NCI-H345 (cell line): ENCODE data around the gene IGF2R.
A peak's percentile ranks its signal among the peaks of the same experiment; 100 is the strongest.
"Not testable (repeated sequence)": the region's sequence is repeated elsewhere in the genome, so short reads cannot be mapped to it uniquely, and the experiment has no call there.

Experiments used
- DNase-seq: peaks from one replicate; lab custom pipeline; 2025; lab: John Stamatoyannopoulos, UW

Gene IGF2R

DNA sequence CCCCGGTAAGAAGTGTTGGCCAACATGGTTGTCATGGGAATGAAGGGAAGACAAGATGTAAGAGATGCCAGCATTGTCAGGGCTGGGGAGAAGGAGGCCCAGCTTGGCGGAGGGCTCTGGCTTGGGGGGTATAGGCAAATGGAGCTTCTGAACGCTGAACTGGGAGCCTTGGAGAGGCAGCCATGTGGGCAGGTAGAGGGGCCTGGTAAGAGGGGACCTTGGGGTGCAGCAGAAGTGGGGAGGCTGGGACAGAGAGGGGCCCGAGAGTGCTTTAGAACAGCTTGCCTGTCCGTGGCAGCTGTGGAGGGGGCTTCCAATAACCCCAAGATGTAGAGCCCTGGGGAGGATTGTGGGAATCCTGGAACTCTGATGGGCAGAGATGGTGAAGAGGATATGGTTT, 155.7 kb downstream of the IGF2R start:
- no peak for DNase-seq

GRCh38 chr6:160125105-160125504, 156.2 kb downstream of the IGF2R start:
- not testable (repeated sequence) for DNase-seq

GRCh38 chr6:160127270-160128124, 158.6 kb downstream of the IGF2R start:
- no peak for DNase-seq

DNA sequence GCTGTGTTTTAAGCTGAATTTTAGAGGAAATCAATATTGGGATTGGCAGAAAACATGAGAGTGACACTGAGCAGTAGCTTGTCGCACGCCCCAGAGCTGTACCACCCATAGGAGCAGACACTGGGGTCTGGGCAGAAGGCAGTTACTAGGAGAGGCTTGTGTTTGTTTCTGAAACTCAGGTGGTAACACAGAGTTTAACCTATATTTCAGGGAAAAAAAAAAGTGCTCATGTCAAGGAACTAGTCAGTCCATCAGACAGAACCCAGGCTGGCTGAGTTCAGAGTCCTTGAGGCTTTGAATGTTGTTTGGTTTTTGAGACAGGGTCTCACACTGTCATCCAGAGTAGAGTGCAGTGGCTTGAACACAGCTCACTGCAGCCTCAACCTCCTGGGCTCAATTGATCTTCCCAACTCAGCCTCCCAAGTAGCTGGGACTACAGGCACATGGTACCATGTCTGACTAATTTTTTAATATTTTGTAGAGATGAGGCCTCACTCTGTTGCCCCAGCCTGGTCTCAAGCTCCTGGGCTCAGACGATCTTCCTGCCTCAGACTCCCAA, 159.3 kb downstream of the IGF2R start:
- no peak for DNase-seq

GRCh38 chr6:160128879-160129516, 160.1 kb downstream of the IGF2R start:
- no peak for DNase-seq

- no peak for DNase-seq
These were observed 161.2 kb downstream of the IGF2R start for GRCh38 chr6:160129881-160130615.

- no peak for DNase-seq
These were observed 162.0 kb downstream of the IGF2R start for GRCh38 chr6:160130729-160131484.

DNA sequence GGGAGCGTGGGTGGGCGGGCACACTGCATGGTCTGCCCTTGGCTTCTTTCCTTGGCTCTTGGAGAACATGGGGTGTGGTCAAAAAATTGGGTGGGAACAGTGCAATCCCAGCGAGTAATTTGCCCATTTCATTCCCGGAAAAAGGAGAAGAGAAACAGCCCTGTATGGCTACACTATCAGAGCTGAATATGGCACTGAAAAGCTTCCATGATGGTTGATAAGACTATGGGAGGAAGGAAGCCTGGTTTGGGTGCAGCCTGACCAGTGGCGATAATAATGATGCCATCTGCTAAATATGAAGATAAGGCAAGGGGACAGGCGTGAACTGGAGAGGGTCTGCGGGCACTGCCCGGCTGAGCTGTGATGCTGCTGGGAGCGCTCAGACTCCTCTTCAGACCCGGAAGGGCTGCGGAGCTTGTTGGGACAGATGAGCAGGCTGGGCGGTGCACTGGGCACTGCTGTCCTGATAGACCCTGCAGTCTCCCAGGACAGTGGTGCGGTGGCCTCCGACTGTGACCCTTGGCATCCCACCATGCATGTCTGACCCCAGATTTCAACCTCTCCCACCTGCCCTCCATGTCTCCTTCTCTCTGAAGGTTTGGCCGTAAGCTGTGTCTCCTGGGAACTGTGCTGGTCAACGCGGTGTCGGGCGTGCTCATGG, 162.9 kb downstream of the IGF2R start:
- no peak for DNase-seq

DNA sequence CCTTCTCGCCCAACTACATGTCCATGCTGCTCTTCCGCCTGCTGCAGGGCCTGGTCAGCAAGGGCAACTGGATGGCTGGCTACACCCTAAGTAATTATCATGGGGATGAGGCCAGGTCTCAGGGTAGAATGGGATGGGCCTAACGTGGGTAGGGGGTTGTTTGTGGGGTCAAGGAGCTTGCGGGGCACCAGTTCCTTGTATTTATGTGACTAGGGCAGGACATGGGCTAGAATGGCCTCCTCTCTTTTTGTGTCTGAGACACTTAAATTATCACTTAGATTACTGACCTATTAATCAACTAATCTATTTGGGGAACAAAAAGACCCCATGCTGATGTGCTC, 163.4 kb downstream of the IGF2R start:
- no peak for DNase-seq

DNA sequence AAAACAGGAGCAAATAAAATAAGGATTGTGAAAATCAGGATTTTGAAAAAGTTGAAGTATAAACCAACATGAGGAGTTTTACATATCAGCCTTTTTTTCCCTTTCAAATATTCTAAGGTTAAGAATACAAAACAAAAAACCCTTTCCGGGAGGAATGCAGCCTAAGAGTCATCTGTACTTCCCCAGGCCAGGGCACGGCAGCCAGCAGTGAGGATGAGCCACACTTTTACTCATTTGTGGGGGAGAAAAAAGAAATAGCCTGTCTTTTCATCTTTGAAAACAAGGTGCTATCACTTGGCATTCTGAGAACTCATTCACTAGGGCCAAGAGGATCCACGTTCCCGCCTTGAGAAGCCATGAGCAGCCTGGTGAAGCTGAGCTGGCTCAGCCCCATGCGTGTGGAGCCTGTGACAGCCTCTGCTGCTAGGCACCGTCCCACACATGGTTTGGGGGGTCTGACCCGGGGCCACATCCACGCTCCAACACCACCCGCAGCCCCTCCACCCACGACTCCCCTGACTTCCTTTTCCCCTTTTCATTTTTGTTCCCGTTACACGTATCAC, 164.0 kb downstream of the IGF2R start:
- no peak for DNase-seq

DNA sequence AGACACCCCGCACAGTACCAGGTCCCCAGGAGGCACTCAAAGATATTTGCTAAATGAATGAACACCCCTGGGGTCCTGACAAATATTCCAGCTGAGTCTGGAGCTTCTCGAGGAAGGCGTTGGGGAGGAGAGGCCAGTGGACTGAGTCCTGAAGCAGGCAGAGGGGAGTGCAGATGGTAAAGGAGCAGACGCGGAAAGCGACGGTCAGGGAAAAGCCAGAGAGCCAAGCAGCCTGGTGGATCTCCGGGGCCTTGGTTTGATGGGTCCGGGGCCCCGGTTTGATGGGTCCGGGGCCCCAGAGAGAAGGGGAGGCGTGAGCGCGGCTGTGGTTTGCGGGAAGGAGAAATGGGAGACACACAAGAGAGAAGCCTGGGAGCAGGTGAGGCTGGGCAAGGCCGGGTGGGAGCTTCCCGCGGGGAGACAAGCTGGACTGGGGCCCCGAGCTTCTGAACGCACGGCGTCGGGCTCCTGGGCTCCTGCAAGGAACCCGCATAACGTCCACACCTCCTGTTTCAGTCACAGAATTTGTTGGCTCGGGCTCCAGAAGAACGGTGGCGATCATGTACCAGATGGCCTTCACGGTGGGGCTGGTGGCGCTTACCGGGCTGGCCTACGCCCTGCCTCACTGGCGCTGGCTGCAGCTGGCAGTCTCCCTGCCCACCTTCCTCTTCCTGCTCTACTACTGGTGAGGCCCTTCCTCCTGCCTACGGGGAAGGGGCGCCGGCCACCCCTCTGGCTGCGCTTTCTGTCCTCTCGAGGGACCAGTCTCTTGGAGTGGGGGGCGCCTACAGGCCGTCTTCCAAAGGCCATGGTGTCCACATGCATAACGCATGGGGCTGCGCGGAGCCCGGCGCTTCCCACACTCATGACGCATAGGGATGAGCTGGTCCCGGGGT, 164.8 kb downstream of the IGF2R start:
- no peak for DNase-seq

DNA sequence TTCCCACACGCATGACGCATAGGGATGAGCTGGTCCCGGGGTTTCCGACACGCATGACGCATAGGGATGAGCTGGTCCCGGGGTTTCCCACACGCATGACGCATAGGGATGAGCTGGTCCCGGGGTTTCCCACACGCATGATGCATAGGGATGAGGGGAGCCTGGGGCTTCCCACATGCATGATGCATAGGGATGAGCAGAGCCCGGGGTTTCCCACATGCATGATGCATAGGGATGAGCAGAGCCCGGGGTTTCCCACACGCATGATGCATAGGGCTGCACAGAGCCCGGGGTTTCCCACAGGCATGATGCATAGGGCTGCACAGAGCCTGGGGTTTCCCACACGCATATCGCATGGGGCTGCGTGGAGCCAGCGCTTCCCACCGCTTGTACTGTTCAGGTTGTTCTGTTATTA, 165.5 kb downstream of the IGF2R start:
- not testable (repeated sequence) for DNase-seq

DNA sequence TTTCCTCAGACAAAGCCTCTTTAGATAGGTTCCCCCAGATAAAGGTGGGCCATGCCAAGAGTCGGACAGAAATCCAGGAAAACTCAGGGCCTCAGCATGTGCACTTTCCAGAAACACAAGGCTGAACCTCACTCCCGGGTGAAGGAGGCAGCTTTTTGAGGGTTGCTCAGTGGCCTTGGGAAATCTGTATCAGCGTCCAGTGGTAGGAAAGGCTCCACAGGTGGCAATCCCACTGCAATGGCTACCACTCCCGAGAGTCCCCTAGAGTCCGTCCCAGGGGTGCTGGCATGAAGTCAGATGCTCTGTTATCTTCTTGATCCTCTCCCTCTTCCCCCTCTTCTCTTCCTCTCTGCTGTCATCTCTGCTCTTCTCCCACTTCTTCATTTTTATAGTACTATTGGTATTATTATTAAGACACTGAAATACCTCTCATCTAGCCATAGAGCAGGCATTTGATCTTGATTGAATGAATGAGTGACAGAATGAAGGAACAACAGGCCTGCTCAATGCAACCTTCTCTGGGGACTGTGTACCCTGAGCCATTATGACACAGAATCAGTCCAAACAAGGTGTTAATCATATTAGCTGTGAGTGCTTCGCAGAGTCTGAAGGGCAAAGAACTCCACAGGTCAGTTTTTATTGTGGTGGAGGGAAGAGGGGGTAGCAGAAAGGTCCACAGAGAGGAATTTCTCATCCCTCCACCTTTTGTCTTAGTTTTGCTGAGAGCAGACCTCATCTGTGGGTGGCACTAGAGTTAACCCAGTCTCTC, 166.1 kb downstream of the IGF2R start:
- DNase-seq, result no peak

DNA sequence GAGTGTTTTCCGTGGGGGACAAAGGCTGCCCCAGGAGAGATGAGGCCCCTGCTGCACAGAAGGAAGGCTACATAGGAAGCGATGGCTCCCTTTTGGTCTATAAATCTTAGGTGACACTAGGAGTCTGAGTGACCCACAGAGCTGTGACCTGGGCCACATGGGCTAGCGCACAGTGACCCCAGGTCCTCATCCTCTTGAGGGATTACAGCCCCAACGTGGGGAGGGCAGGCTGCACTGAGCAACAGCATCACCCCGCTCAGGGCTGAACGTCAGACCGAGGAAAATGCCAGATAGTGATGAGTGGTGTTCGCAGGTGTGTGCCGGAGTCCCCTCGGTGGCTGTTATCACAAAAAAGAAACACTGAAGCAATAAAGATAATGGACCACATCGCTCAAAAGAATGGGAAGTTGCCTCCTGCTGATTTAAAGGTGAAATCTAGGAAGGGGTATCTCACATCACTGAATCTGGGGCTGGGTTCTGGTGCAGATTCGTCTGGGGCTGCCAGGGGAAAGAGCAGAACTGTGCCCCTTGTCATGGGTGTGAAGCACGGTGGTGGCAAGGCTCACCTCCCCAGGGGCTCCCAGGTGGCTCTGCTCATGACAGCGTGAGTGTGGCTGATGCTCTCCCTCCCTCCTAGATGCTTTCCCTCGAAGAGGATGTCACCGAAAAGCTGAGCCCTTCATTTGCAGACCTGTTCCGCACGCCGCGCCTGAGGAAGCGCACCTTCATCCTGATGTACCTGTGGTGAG, 167.2 kb downstream of the IGF2R start:
- DNase-seq, result no peak

- no peak for DNase-seq
These were observed 168.5 kb downstream of the IGF2R start for GRCh38 chr6:160137130-160137988.

DNA sequence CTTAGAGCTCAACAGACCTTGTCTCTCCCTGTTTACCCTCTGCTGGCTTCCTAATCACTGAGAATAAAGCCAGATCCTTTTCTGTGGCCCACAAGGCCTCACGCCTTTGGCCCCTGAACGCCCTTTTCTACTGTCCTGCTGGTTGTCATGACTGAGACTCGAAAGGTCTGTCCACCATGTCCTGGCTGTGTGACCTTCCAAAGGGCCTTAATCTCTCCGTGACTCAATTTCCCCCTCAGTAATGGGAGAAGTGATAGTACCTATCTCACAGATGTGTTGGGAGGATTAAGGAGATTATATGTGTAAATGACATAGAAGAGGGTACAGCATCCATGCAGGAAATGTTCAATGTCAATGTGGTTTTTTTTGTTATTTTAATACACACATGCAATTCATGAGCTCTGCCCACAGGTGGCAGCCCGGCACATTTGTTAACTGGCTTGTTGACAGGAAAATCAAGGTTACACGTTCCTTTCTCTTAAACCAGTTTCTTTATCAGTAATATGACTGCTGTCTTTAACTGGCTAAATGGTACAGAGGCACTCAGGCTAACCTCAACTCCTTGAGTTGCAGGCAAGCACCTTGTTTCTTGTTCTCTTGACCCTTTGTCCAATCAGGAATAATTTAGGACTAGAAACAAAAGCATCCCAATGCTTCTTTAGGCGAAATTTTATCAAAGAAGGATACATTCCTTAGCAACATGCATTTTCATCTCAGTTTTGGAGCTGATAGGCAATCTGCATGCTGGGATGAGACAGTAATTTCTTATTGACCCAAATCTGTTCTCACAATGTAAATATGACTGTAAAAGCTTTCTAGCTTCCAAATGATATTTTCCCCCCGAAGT, 169.3 kb downstream of the IGF2R start:
- peak; percentile 21 for DNase-seq
